Duodenal mucosa (tissue), 2 donors: ENCODE measurements around the gene ASMTL.
"Not testable (repeated sequence)": the region's sequence is repeated elsewhere in the genome, so short reads cannot be mapped to it uniquely, and the experiment has no call there.

ENCODE experiments used
- H3K27ac ChIP-seq: one replicate; pipeline ENCODE4 v1.7.0; 2013; ENCODE audit warnings: low read depth, low read length
- H3K27me3 ChIP-seq, 2 donors: one replicate each; pipeline ENCODE4 v1.7.0; 2013; ENCODE audit warnings: low read length in 2 of 2, control low read depth in 1 of 2; ENCODE audit not compliant: insufficient read depth in 2 of 2, control insufficient read depth in 1 of 2
- H3K36me3 ChIP-seq, 2 donors: one replicate each; pipeline ENCODE4 v1.7.0; 2013; ENCODE audit warnings: low read length in 2 of 2, control low read depth in 1 of 2; ENCODE audit not compliant: insufficient read depth in 2 of 2, control insufficient read depth in 1 of 2
- H3K4me1 ChIP-seq, 2 donors: one replicate each; pipeline ENCODE4 v1.7.0; 2013; ENCODE audit warnings: low read length in 2 of 2, control low read depth in 1 of 2; ENCODE audit not compliant: insufficient read depth in 2 of 2, control insufficient read depth in 1 of 2
- H3K4me3 ChIP-seq, 2 donors: one replicate each; pipeline ENCODE4 v1.7.0; 2013; ENCODE audit warnings: low read length in 2 of 2, low read depth in 1 of 2
- H3K9ac ChIP-seq, 2 donors: one replicate each; pipeline ENCODE4 v1.7.0; 2013; ENCODE audit warnings: low read length in 2 of 2, low read depth in 1 of 2
- H3K9me3 ChIP-seq, 2 donors: one replicate each; pipeline ENCODE4 v1.7.0; 2013; ENCODE audit warnings: low read length in 2 of 2, control low read depth in 1 of 2; ENCODE audit not compliant: control insufficient read depth in 1 of 2

Gene ASMTL

GRCh38 chrX:1405769-1406168, 46.9 kb downstream of the ASMTL start:
- not testable (repeated sequence) for H3K9me3 ChIP-seq, H3K4me1 ChIP-seq, H3K27ac ChIP-seq, H3K4me3 ChIP-seq, H3K9ac ChIP-seq, H3K27me3 ChIP-seq
- peaks cover 28 to 59% of the 10 kb centered on the region in 2 donors for H3K36me3 ChIP-seq

DNA sequence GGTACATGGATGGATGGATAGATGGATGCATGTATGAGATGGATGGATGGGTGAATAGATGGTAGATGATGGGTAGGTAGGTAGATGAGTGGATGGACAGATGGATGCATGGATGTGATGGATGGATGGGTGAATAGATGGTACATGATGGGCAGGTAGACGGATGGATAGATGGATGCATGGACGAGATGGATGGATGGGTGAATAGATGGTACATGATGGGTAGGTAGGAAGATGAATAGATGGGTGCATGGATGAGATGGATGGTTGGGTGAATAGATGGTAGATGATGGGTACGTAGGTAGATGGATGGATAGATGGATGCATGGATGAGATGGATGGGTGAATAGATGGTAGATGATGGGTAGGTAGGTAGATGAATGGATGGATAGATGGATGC, 48.8 kb downstream of the ASMTL start:
- not testable (repeated sequence) for H3K4me3 ChIP-seq, H3K27ac ChIP-seq, H3K9me3 ChIP-seq, H3K9ac ChIP-seq, H3K4me1 ChIP-seq, H3K27me3 ChIP-seq
- peaks cover 28 to 66% of the 10 kb centered on the region in 2 donors for H3K36me3 ChIP-seq

GRCh38 chrX:1403228-1403627, 49.5 kb downstream of the ASMTL start:
- Histone ChIP-seq H3K9ac (no peak overlapping the region), H3K4me3 (no peak overlapping the region), H3K4me1 (no peaks in the 10 kb centered on the region), H3K27ac (no peak overlapping the region), H3K9me3 (no peaks in the 10 kb centered on the region), H3K27me3 (no peaks in the 10 kb centered on the region), H3K36me3 (peaks cover 28 to 66% of the 10 kb centered on the region in 2 donors)

GRCh38 chrX:1401611-1402430, 50.9 kb downstream of the ASMTL start:
- Histone ChIP-seq H3K27me3 (no peaks in the 10 kb centered on the region), H3K36me3 (peaks cover 28 to 54% of the 10 kb centered on the region in 2 donors), H3K4me1 (no peaks in the 10 kb centered on the region), H3K9me3 (no peaks in the 10 kb centered on the region), H3K4me3 (no peak overlapping the region), H3K9ac (no peak overlapping the region), H3K27ac (no peak overlapping the region)

GRCh38 chrX:1400742-1401471, 51.8 kb downstream of the ASMTL start:
- Histone ChIP-seq H3K27me3 (no peaks in the 10 kb centered on the region), H3K27ac (no peak overlapping the region), H3K36me3 (peaks cover 28 to 45% of the 10 kb centered on the region in 2 donors), H3K9me3 (no peaks in the 10 kb centered on the region), H3K9ac (no peak overlapping the region), H3K4me1 (no peaks in the 10 kb centered on the region), H3K4me3 (no peak overlapping the region)

DNA sequence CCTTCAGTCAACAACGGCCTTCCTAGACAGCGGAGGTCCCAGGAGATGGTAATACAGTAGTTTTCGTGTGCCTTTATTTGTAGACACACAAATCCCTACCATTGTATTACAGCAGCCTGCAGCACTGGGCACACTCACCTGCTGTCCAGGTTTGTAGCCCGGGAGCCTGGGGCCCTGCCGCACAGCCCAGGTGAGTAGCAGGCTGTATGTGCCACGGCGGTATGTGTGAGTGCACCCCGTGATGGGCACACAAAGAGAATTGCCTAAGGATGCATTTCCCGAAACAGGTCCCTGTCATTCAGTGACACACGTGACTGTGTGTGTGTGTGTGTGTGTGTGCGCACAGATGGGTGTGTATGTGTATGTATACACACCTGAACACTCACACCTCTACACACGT, 52.7 kb downstream of the ASMTL start:
- Histone ChIP-seq H3K36me3 (peaks cover 25 to 37% of the 10 kb centered on the region in 2 donors), H3K9me3 (no peaks in the 10 kb centered on the region), H3K4me1 (no peaks in the 10 kb centered on the region), H3K27ac (no peak overlapping the region), H3K27me3 (no peaks in the 10 kb centered on the region), H3K9ac (no peak overlapping the region), H3K4me3 (no peak overlapping the region)

- no peak overlapping the region for H3K27ac ChIP-seq
- peaks cover 0 to 2% of the 10 kb centered on the region in 2 donors for H3K4me1 ChIP-seq
- no peak overlapping the region for H3K4me3 ChIP-seq
- H3K9ac ChIP-seq, result no peak overlapping the region
- no peaks in the 10 kb centered on the region for H3K27me3 ChIP-seq
- peaks cover 17 to 23% of the 10 kb centered on the region in 2 donors for H3K36me3 ChIP-seq
- H3K9me3 ChIP-seq, result no peaks in the 10 kb centered on the region
Measured at GRCh38 chrX:1398431-1399340, 54.0 kb downstream of the ASMTL start.

DNA sequence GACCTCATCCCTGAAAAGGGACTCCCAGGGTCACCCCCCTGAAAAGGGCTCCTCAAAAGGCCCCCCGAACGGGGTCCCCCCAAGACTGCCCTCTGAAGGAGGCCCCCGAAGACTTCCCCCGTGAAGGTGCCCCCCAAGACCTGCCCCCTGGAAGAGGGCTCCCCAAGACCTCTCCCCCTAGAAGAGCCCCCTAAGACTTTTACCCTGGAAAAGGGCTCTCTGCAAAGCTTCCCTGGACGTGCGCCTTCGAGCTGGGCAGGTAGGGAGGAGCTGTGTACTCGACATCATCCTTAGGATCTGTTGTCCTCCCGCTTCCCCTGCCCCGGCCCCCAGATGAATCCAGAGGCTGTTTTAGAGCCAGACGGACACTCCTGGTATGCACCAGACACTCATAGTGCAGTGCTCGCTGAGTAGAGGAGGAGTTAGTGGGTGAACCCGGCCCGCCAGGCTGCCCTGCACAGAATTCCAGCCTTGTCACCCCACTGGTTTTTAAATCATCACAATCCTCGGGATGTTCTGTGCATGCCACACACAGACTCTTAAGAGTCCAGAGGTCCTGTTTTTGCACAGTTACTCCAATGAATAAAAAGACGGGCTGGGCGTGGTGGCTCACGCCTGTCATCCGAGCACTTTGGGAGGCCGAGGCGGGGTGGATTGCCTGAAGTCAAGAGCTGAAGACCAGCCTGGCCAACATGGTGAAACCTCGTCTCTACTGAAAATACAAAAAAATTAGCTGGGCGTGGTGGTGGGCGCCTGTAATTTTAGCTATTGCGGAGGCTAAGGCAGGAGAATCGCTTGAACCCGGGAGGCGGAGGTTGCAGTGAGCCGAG, 55.1 kb downstream of the ASMTL start:
- H3K4me1 ChIP-seq, result peaks cover 0 to 9% of the 10 kb centered on the region in 2 donors
- H3K27me3 ChIP-seq, result no peaks in the 10 kb centered on the region
- no peak overlapping the region for H3K4me3 ChIP-seq
- peaks cover 8 to 15% of the 10 kb centered on the region in 2 donors for H3K36me3 ChIP-seq
- no peaks in the 10 kb centered on the region for H3K9me3 ChIP-seq
- no peak overlapping the region for H3K9ac ChIP-seq
- no peak overlapping the region for H3K27ac ChIP-seq

DNA sequence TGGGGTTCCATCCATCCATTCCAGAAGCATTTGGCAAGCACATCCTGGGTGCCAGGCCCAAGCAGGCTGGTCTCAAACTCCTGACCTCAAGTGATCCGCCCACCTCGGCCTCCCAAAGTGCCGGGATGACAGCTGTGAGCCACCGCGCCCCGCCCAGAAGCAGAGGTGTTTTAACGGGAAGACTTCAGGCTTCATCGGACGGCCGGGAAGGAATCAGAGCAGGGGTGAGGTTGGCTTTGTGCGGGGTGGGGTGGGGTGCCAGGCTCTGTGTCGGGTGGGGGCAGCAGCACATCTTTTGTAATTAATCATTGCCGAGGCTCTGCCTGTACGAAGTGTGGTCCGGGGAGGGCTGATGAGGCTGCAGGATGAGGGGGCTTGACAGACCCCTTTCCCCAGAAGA, 55.7 kb downstream of the ASMTL start:
- Histone ChIP-seq H3K9ac (no peak overlapping the region), H3K4me3 (no peak overlapping the region), H3K27ac (no peak overlapping the region), H3K4me1 (peaks cover 0 to 9% of the 10 kb centered on the region in 2 donors), H3K9me3 (no peaks in the 10 kb centered on the region), H3K27me3 (no peaks in the 10 kb centered on the region), H3K36me3 (peaks cover 8 to 14% of the 10 kb centered on the region in 2 donors)
